ENCODE measurements around the gene SIGLEC5. TPM values are rescaled to one million over a fixed set of nuclear protein-coding genes. Genes with fewer than 3 reads are reported as not detected.
A peak's percentile ranks its signal among the peaks of the same experiment; 100 is the strongest.

SIGLEC5 gene
- total and polyA plus RNA-seq, 2 donors (not counting 3 experiments of a cell fraction or from before 2014, with no cell fraction given) = not detected

GRCh38 chr19:51572410-51572809 lies 57.8 kb downstream of the SIGLEC5 start:
- Histone ChIP-seq H2AFZ (ENCODE audit: low read depth, low read length) (no peak overlapping the region), H3K9me1 (replicated peaks; ENCODE audit: control insufficient read depth, extremely low read depth, insufficient read depth, low read length) (no peaks in the 10 kb centered on the region), H3K4me2 (ENCODE audit: insufficient read depth, low read length) (peak overlapping the region; percentile 96), H4K20me1 (replicated peaks; ENCODE audit: control insufficient read depth, extremely low read depth, insufficient read depth, low read length) (no peaks in the 10 kb centered on the region), H3K36me3 (ENCODE audit: control insufficient read depth in 2 of 2, extremely low read depth in 1 of 2, insufficient read depth in 2 of 2, low read length in 2 of 2) (peaks cover 0 to 5% of the 10 kb centered on the region in 2 experiments), H3K27ac (ENCODE audit: insufficient read depth, low read depth, low read length) (peak overlapping the region; percentile 95), H3K4me3 (replicated peaks in 1 of 3; ENCODE audit: insufficient read depth in 1 of 3, low read depth in 1 of 3, low read length in 3 of 3) (peak overlapping the region; percentile 49 to 85 (median 53)), H3K4me1 (ENCODE audit: control insufficient read depth, extremely low read depth, insufficient read depth, low read length) (peaks cover 33% of the 10 kb centered on the region), H3K79me2 (ENCODE audit: control insufficient read depth, insufficient read depth, low read length) (peaks cover 42% of the 10 kb centered on the region), H3K27me3 (ENCODE audit: control insufficient read depth in 2 of 2, insufficient read depth in 2 of 2, low read length in 2 of 2) (peaks cover 6 to 20% of the 10 kb centered on the region in 2 experiments), H3K9ac (replicated peaks; ENCODE audit: extremely low read depth, insufficient read depth, low read length) (peak overlapping the region; percentile 81), H3K9me3 (replicated peaks; ENCODE audit: control insufficient read depth, insufficient read depth, low read length) (no peaks in the 10 kb centered on the region)
- BruUV-seq (replicated peaks) = TSS peak; percentile 79
- intact Hi-C loops (cut with micrococcal nuclease) (loop anchor here (1.0 to 10.0 kb wide), 2 partner anchors 112 to 205 kb away; no protein-coding TSS in a partner anchor), dilution Hi-C loops (cut with MboI; ENCODE audit: extremely low pct_ligation_motif_present, low sequenced_read_pairs) (no loop called here)
- peak; percentile 49 for DNase-seq (ENCODE audit: low read depth, low spot score)
- FAIRE-seq = peak; percentile 69
- no peak for TF ChIP-seq MAX (IDR thresholded peaks at IDR 0.05; ENCODE audit: insufficient read depth, insufficient read length)
- TF ChIP-seq CTCF (IDR thresholded peaks at IDR 0.05; ENCODE audit: extremely low read depth in 1 of 2, insufficient read depth in 1 of 2, low read depth in 1 of 2, low read length in 2 of 2) = no peak
- no peak for TF ChIP-seq FOS (IDR thresholded peaks at IDR 0.05; ENCODE audit: borderline replicate concordance, insufficient read depth, low read length)
- TF ChIP-seq GATA2 (IDR thresholded peaks at IDR 0.05; ENCODE audit: insufficient read depth, insufficient read length, low read depth, low read length) = no peak
- TF ChIP-seq POLR2AphosphoS5 (IDR thresholded peaks at IDR 0.05; ENCODE audit: insufficient read depth, low read depth, low read length) = peak; percentile 24
- no peak for TF ChIP-seq EZH2 (IDR thresholded peaks at IDR 0.05; ENCODE audit: borderline replicate concordance, low read depth, low read length, severe bottlenecking)
- CTCF ChIA-PET = interaction anchor here (0.7 to 1.9 kb wide), 6 partner anchors 13 to 100 kb away, joined by 3 to 15 read pairs (median 4); no protein-coding TSS in a partner anchor
- POLR2A ChIA-PET = no interaction called here
